ENCODE results near the gene EVX1. TPM values are rescaled to one million over a fixed set of nuclear protein-coding genes. Genes with fewer than 3 reads are reported as not detected.
A peak's percentile ranks its signal among the peaks of the same experiment; 100 is the strongest.

The EVX1 gene
- total and polyA plus RNA-seq, 2 experiments from 2014 or later = not detected

DNA sequence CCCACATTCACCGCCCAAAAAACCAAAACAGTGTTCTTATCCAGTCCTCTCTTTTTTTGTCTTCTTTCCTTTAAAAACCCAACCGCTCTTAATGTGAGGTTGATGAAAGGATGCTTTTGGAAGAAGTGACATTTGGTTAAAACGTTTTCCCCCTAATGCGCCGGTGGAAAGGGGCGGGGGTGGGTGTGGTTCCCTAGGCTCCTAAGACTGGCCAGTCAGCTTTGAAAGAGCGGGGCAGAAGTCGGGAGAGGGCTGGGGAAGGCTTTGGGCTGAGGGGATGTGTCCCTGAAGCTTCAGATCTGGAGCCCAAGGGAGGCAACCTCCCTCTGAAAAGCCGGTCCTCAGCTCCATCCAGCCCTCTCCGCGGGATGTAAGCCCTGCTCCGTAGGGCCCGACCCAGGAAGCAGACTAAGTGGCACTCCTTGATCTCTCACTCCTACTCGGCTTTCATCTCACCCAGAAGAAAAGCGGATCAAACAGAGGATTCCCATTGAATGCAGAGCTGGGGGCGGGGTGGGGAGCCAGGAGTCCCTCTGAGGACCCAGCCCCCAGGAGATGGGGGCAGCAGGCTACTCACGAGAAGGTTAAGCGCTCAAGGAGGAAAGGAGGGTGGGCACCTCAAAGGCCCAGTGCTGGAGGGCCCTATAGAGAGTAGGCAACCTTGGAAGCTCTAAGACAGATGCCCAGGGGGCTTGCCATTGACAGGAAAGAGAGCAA, 2.4 kb upstream of the EVX1 start:
- TF ChIP-seq EZH2 (IDR thresholded peaks at IDR 0.05; ENCODE audit: insufficient read depth, poor library complexity, severe bottlenecking) (no peak), EZH2phosphoT487 (IDR thresholded peaks at IDR 0.05; ENCODE audit: insufficient read depth, low read depth) (no peak)
- no peaks in the 10 kb centered on the region for H3K9me2 ChIP-seq (ENCODE audit: insufficient read depth)
- WGBS, 2 experiments (ENCODE audit: low coverage in 1 of 2, low lambda C conversion rate in 2 of 2, missing lambda C conversion rate in 2 of 2) = 42 to 44% methylated on average over 18 of the region's 18 CpGs
- H2AFZ ChIP-seq = no peak overlapping the region
- no peak overlapping the region for H3K4me3 ChIP-seq
- H3K27me3 ChIP-seq (replicated peaks; ENCODE audit: insufficient read depth) = peaks cover 55% of the 10 kb centered on the region
- H3K36me3 ChIP-seq (ENCODE audit: low read depth) = no peaks in the 10 kb centered on the region
- H3K9ac ChIP-seq = no peak overlapping the region
- in situ Hi-C loops (cut with MboI) = no loop called here
- no peak for DNase-seq
- peaks cover 13% of the 10 kb centered on the region; the same call in 1 of the 2 replicates for H3F3A ChIP-seq (ENCODE audit: insufficient read depth)
- H3K79me2 ChIP-seq (ENCODE audit: insufficient read depth) = no peaks in the 10 kb centered on the region
- no peaks in the 10 kb centered on the region for H3K9me3 ChIP-seq (ENCODE audit: low read depth)
- H3K27ac ChIP-seq = no peak overlapping the region
- peaks cover 13% of the 10 kb centered on the region; the same call in 1 of the 2 replicates for H3K4me1 ChIP-seq (ENCODE audit: insufficient read depth)
- no peak overlapping the region for H3K4me2 ChIP-seq (ENCODE audit: unreplicated experiment)
- H4K20me1 ChIP-seq (ENCODE audit: insufficient read depth) = no peaks in the 10 kb centered on the region

DNA sequence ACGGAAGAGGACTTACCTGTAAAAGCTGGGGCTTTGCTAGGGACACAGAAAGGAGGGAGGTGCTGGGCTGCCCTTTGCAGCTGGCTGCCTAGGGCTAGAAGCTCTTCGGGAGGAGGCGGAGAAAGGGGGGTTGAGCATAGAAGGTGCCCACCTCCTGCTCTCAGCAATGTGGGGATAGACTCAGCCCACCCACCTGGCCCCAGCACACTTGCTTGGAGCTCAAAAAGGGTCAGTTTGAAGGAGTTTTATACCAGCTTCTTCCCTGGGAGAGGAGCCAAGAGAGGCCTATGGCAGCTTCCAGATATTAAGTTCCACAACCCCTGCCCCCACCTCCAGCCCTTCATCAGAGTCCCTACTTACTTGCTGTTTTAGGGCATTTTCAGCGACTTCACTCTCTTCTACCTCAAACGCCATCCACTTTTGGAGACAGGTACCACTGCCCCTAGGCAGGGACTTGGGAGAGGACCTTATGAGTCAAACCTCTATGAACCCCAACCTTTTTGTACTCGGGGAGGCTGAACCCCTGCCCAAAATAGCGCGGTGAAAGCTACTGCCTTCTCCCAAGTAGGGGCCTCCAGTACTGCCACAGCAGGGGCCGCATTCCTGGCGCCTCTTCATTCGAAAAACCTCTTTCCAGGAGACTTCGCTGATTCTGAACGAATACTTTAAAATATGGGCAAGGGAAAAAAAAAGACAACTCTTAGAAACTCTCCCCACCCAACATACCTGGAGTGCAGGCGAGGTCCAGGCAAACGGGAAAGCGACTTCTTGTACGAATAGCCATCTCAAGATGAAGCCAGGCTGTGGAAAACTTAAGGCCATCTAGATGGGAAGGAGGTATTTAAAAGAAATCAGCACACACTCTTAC, 1.2 kb upstream of the EVX1 start:
- H3K4me3 ChIP-seq = no peak overlapping the region
- H3K9me3 ChIP-seq (ENCODE audit: low read depth) = no peaks in the 10 kb centered on the region
- no peaks in the 10 kb centered on the region for H3K9me2 ChIP-seq (ENCODE audit: insufficient read depth)
- H3F3A ChIP-seq (ENCODE audit: insufficient read depth) = peaks cover 13% of the 10 kb centered on the region; the same call in 1 of the 2 replicates
- WGBS, 2 experiments (ENCODE audit: low coverage in 1 of 2, low lambda C conversion rate in 2 of 2, missing lambda C conversion rate in 2 of 2) = 63 to 66% methylated on average over 17 of the region's 17 CpGs
- in situ Hi-C loops (cut with MboI) = no loop called here
- no peak overlapping the region for H3K27ac ChIP-seq
- no peak for DNase-seq
- H3K9ac ChIP-seq = no peak overlapping the region
- no peaks in the 10 kb centered on the region for H4K20me1 ChIP-seq (ENCODE audit: insufficient read depth)
- no peaks in the 10 kb centered on the region for H3K36me3 ChIP-seq (ENCODE audit: low read depth)
- H3K4me1 ChIP-seq (ENCODE audit: insufficient read depth) = peaks cover 13% of the 10 kb centered on the region; the same call in 1 of the 2 replicates
- peaks cover 61% of the 10 kb centered on the region for H3K27me3 ChIP-seq (replicated peaks; ENCODE audit: insufficient read depth)
- no peak overlapping the region for H2AFZ ChIP-seq
- no peak overlapping the region for H3K4me2 ChIP-seq (ENCODE audit: unreplicated experiment)
- TF ChIP-seq EZH2phosphoT487 (IDR thresholded peaks at IDR 0.05; ENCODE audit: insufficient read depth, low read depth) (no peak), EZH2 (IDR thresholded peaks at IDR 0.05; ENCODE audit: insufficient read depth, poor library complexity, severe bottlenecking) (no peak)
- H3K79me2 ChIP-seq (ENCODE audit: insufficient read depth) = no peaks in the 10 kb centered on the region

DNA sequence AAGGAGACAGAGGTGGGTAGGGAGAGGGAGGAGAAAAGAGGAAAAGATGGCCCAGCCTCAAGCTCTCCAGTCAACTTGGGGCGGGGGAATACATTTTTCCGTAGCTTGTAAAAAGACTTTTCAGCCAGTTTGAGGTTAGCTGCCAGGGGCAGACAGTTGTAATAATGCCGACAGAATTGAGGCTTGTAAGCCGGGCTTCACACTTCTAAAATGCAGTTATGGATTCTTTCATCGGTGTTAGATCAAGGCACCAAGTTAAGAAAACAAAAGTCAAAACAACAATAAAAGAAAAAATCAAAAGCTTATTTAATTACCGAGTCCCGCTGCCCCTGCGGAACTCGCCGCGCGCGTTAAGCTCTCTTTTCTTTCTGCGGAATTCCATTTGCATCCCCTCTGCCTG, 448 bp upstream of the EVX1 start:
- Histone ChIP-seq H3K4me3 (peak overlapping the region; percentile 46; the same call in 1 of the 2 replicates), H3K27ac (no peak overlapping the region), H3K79me2 (ENCODE audit: insufficient read depth) (no peaks in the 10 kb centered on the region), H3K27me3 (replicated peaks; ENCODE audit: insufficient read depth) (peaks cover 68% of the 10 kb centered on the region), H2AFZ (no peak overlapping the region; the same call in 1 of the 2 replicates), H4K20me1 (ENCODE audit: insufficient read depth) (no peaks in the 10 kb centered on the region), H3K9me3 (ENCODE audit: low read depth) (no peaks in the 10 kb centered on the region), H3K4me1 (ENCODE audit: insufficient read depth) (peaks cover 13% of the 10 kb centered on the region; the same call in 1 of the 2 replicates), H3K9me2 (ENCODE audit: insufficient read depth) (no peaks in the 10 kb centered on the region), H3K36me3 (ENCODE audit: low read depth) (no peaks in the 10 kb centered on the region), H3F3A (ENCODE audit: insufficient read depth) (peaks cover 13% of the 10 kb centered on the region; the same call in 1 of the 2 replicates), H3K4me2 (ENCODE audit: unreplicated experiment) (peak overlapping the region; percentile 67), H3K9ac (no peak overlapping the region)
- in situ Hi-C loops (cut with MboI) = no loop called here
- TF ChIP-seq EZH2phosphoT487 (IDR thresholded peaks at IDR 0.05; ENCODE audit: insufficient read depth, low read depth) (peak; percentile 73; the same call in 1 of the 2 replicates), EZH2 (IDR thresholded peaks at IDR 0.05; ENCODE audit: insufficient read depth, poor library complexity, severe bottlenecking) (peak; percentile 57)
- no peak for DNase-seq
- 17 to 19% methylated on average over 14 of the region's 14 CpGs for WGBS, 2 experiments (ENCODE audit: low coverage in 1 of 2, low lambda C conversion rate in 2 of 2, missing lambda C conversion rate in 2 of 2)

All from GM23248 (cell line).